H9 (cell line): ENCODE measurements around the gene LATS2. TPM values are rescaled to one million over a fixed set of nuclear protein-coding genes. Genes with fewer than 3 reads are reported as not detected.

ENCODE experiments used
- DNase-seq: peaks from one replicate; pipeline ENCODE4 v3.0.0-alpha.2; 2017
- H2AFZ ChIP-seq: one replicate; pipeline ENCODE4 v1.6.1; 2013; ENCODE audit warnings: mild to moderate bottlenecking, low read length, control low read depth, moderate library complexity
- H2AK5ac ChIP-seq: 2 replicates; pipeline ENCODE4 v1.6.1; 2013; ENCODE audit warnings: low read length, control low read depth, mixed read lengths; ENCODE audit not compliant: insufficient read length
- H2BK120ac ChIP-seq: one replicate; pipeline ENCODE4 v1.6.1; 2013; ENCODE audit warnings: low read depth, mild to moderate bottlenecking, low read length, control low read depth, inconsistent platforms; ENCODE audit not compliant: poor library complexity, severe bottlenecking
- H2BK12ac ChIP-seq: 2 replicates; pipeline ENCODE4 v1.6.1; 2013; ENCODE audit warnings: low read length, control low read depth, mixed read lengths, low read depth; ENCODE audit not compliant: insufficient read length
- H2BK15ac ChIP-seq: 2 replicates; pipeline ENCODE4 v1.6.1; 2013; ENCODE audit warnings: low read depth, low read length, control low read depth
- H2BK20ac ChIP-seq: one replicate; pipeline ENCODE4 v1.6.1; 2013; ENCODE audit warnings: low read depth, mild to moderate bottlenecking, low read length, control low read depth, inconsistent platforms; ENCODE audit not compliant: poor library complexity, severe bottlenecking
- H2BK5ac ChIP-seq: 2 replicates; pipeline ENCODE4 v1.6.1; 2013; ENCODE audit warnings: low read length, control low read depth, mixed read lengths; ENCODE audit not compliant: insufficient read length
- H3K14ac ChIP-seq: 2 replicates; pipeline ENCODE4 v1.6.1; 2013; ENCODE audit warnings: low read length, control low read depth; ENCODE audit not compliant: insufficient read depth
- H3K18ac ChIP-seq: 2 replicates; pipeline ENCODE4 v1.6.1; 2013; ENCODE audit warnings: low read depth, mild to moderate bottlenecking, mixed read lengths, low read length, control low read depth; ENCODE audit not compliant: insufficient read length
- H3K23ac ChIP-seq: 2 replicates; pipeline ENCODE4 v1.6.1; 2013; ENCODE audit warnings: low read length, control low read depth, mixed read lengths, low read depth; ENCODE audit not compliant: insufficient read length
- H3K23me2 ChIP-seq: 2 replicates; pipeline ENCODE4 v1.6.1; 2013; ENCODE audit warnings: low read depth, mild to moderate bottlenecking, mixed read lengths, low read length, control low read depth; ENCODE audit not compliant: insufficient read length, poor library complexity, severe bottlenecking
- H3K27ac ChIP-seq: 2 replicates; pipeline ENCODE4 v1.5.1; 2013; ENCODE audit warnings: low read length, control low read depth, mixed read lengths, low read depth; ENCODE audit not compliant: insufficient read length
- H3K27me3 ChIP-seq: 2 replicates; pipeline ENCODE4 v1.6.1; 2013; ENCODE audit warnings: low read length, control low read depth, inconsistent platforms; ENCODE audit not compliant: insufficient read depth
- H3K4ac ChIP-seq: 2 replicates; pipeline ENCODE4 v1.6.1; 2013; ENCODE audit warnings: low read depth, mild to moderate bottlenecking, control low read depth, inconsistent platforms, low read length, moderate library complexity
- H3K4me1 ChIP-seq: 2 replicates; pipeline ENCODE4 v1.6.1; 2013; ENCODE audit warnings: low read length, control low read depth, inconsistent platforms; ENCODE audit not compliant: insufficient read depth
- H3K4me2 ChIP-seq: 2 replicates; pipeline ENCODE4 v1.6.1; 2013; ENCODE audit warnings: low read length, control low read depth, mixed read lengths; ENCODE audit not compliant: insufficient read length, insufficient read depth
- H3K56ac ChIP-seq: 2 replicates; pipeline ENCODE4 v1.6.1; 2013; ENCODE audit warnings: low read depth, mild to moderate bottlenecking, mixed read lengths, low read length, control low read depth; ENCODE audit not compliant: insufficient read length
- H3K79me1 ChIP-seq: 2 replicates; pipeline ENCODE4 v1.6.1; 2013; ENCODE audit warnings: low read depth, mild to moderate bottlenecking, moderate library complexity, low read length, control low read depth, inconsistent platforms; ENCODE audit not compliant: insufficient read depth, poor library complexity, severe bottlenecking
- H3K79me2 ChIP-seq: 2 replicates; pipeline ENCODE4 v1.6.1; 2013; ENCODE audit warnings: low read length, control low read depth, inconsistent platforms; ENCODE audit not compliant: insufficient read depth
- H3K9ac ChIP-seq: 2 replicates; pipeline ENCODE4 v1.6.1; 2013; ENCODE audit warnings: low read length, control low read depth, mixed read lengths; ENCODE audit not compliant: insufficient read length; ENCODE audit errors: extremely low read depth
- H3K9me3 ChIP-seq: one replicate; pipeline ENCODE4 v1.6.1; 2013; ENCODE audit warnings: low read depth, low read length, inconsistent platforms; ENCODE audit not compliant: control insufficient read depth
- H3T11ph ChIP-seq: one replicate; pipeline ENCODE4 v1.6.1; 2013; ENCODE audit warnings: mild to moderate bottlenecking, low read length, control low read depth, inconsistent platforms
- H4K20me1 ChIP-seq: one replicate; pipeline ENCODE4 v1.6.1; 2013; ENCODE audit not compliant: control insufficient read depth, insufficient read length, insufficient read depth
- H4K5ac ChIP-seq: 2 replicates; pipeline ENCODE4 v1.6.1; 2013; ENCODE audit warnings: low read depth, mild to moderate bottlenecking, mixed read lengths, low read length, control low read depth; ENCODE audit not compliant: insufficient read length
- H4K8ac ChIP-seq: replicated peaks from 2 replicates; pipeline ENCODE4 v1.6.1; 2013; ENCODE audit warnings: low read length, control low read depth, mixed read lengths, low read depth; ENCODE audit not compliant: insufficient read length
- H4K91ac ChIP-seq: 2 replicates; pipeline ENCODE4 v1.6.1; 2013; ENCODE audit warnings: low read depth, mild to moderate bottlenecking, moderate library complexity, mixed read lengths, low read length, control low read depth; ENCODE audit not compliant: insufficient read length
- H3K27ac Mint-ChIP-seq, 3 experiments: 2 replicates in 2 of 3; 3 replicates in 1 of 3; pipeline ENCODE4 v1.8.0; 2020 to 2021; ENCODE audit warnings: mixed read lengths in 3 of 3, mild to moderate bottlenecking in 1 of 3, moderate library complexity in 1 of 3
- H3K27me3 Mint-ChIP-seq: 2 replicates; pipeline ENCODE4 v1.8.0; 2021; ENCODE audit warnings: low read depth, mild to moderate bottlenecking, moderate library complexity, mixed read lengths
- H3K36me3 Mint-ChIP-seq, 3 experiments: 2 replicates in 2 of 3; 3 replicates in 1 of 3; pipeline ENCODE4 v1.8.0; 2020 to 2021; ENCODE audit warnings: low read depth in 3 of 3, mixed read lengths in 3 of 3; ENCODE audit not compliant: insufficient read depth in 1 of 3
- H3K4me1 Mint-ChIP-seq, 2 experiments: 2 replicates each; pipeline ENCODE4 v1.8.0; 2020; ENCODE audit warnings: mixed read lengths in 2 of 2
- H3K4me3 Mint-ChIP-seq, 2 experiments: 2 replicates in 1 of 2; 3 replicates in 1 of 2; pipeline ENCODE4 v1.8.0; 2020 to 2021; ENCODE audit warnings: mild to moderate bottlenecking in 2 of 2, mixed read lengths in 2 of 2, moderate library complexity in 1 of 2
- H3K9me3 Mint-ChIP-seq, 2 experiments: 2 replicates in 1 of 2; 3 replicates in 1 of 2; pipeline ENCODE4 v1.8.0; 2020; ENCODE audit warnings: mild to moderate bottlenecking in 2 of 2, mixed read lengths in 2 of 2, moderate library complexity in 1 of 2
- CTCF ChIP-seq: fragments of 200-600 bp; sonication (generic); conservative IDR thresholded peaks from 3 replicates; pipeline ENCODE4 v1.8.0; 2021; ENCODE audit warnings: antibody characterized with exemption, mild to moderate bottlenecking
- WGBS: extraction: QIAGEN DNeasy Blood & Tissue Kit; methylation state at CpG from one replicate; pipeline ENCODE4 v1.1.7; 2013; ENCODE audit warnings: missing lambda C conversion rate, low lambda C conversion rate, mixed read lengths; ENCODE audit not compliant: insufficient read length; ENCODE audit errors: extremely low coverage; 5-methylcytosine and 5-hydroxymethylcytosine counted together
- total RNA-seq: library from RNA; stranded (reverse); gene quantifications from 2 replicates; pipeline ENCODE4 v1.2.1, GENCODE V29; 2021

The LATS2 gene
- total RNA-seq, 1 experiment from 2014 or later = 20.0 TPM

GRCh38 chr13:21043898-21044297 lies 17.5 kb downstream of the LATS2 start:
- WGBS = no CpG with 5 or more reads among the region's 2 CpGs

More at GRCh38 chr13:21043898-21044297, 17.5 kb downstream of the LATS2 start:
- Mint-ChIP-seq H3K9me3 (no peaks in the 10 kb centered on the region), H3K36me3 (peaks cover 24 to 52% (median 50%) of the 10 kb centered on the region in 3 experiments), H3K4me1 (peaks cover 30 to 34% of the 10 kb centered on the region in 2 experiments), H3K27me3 (no peaks in the 10 kb centered on the region), H3K4me3 (no peak overlapping the region), H3K27ac (peak overlapping the region in 1 of 3 experiments; percentile 89; a peak in 2 of 7 replicates)
- no peak overlapping the region for H2BK5ac ChIP-seq
- no peak overlapping the region for H3K18ac ChIP-seq
- no peak overlapping the region for H3K23ac ChIP-seq
- H3K9ac ChIP-seq = no peak overlapping the region
- no peaks in the 10 kb centered on the region for H3K23me2 ChIP-seq
- H3K27ac ChIP-seq = no peak overlapping the region
- no peaks in the 10 kb centered on the region for H3K9me3 ChIP-seq
- H3K79me2 ChIP-seq = peaks cover 31% of the 10 kb centered on the region; the same call in 1 of the 2 replicates
- H2BK120ac ChIP-seq = no peak overlapping the region
- H3K56ac ChIP-seq = no peak overlapping the region
- no peak overlapping the region for H3T11ph ChIP-seq
- no peak overlapping the region for H2BK20ac ChIP-seq
- DNase-seq = no peak
- no peak for TF ChIP-seq CTCF
- no peak overlapping the region for H3K14ac ChIP-seq
- H4K5ac ChIP-seq = no peak overlapping the region
- no peaks in the 10 kb centered on the region for H3K27me3 ChIP-seq
- H2AK5ac ChIP-seq = no peak overlapping the region
- H3K79me1 ChIP-seq = peaks cover 7% of the 10 kb centered on the region
- no peak overlapping the region for H2AFZ ChIP-seq
- no peak overlapping the region for H4K8ac ChIP-seq
- no peaks in the 10 kb centered on the region for H4K20me1 ChIP-seq
- peaks cover 4% of the 10 kb centered on the region; the same call in 1 of the 2 replicates for H3K4me1 ChIP-seq
- H3K4ac ChIP-seq = no peak overlapping the region
- no peak overlapping the region for H3K4me2 ChIP-seq
- H2BK15ac ChIP-seq = no peak overlapping the region
- H2BK12ac ChIP-seq = no peak overlapping the region
- no peak overlapping the region for H4K91ac ChIP-seq
